Measurements from ENCODE around the gene PRM2.

The PRM2 gene

DNA sequence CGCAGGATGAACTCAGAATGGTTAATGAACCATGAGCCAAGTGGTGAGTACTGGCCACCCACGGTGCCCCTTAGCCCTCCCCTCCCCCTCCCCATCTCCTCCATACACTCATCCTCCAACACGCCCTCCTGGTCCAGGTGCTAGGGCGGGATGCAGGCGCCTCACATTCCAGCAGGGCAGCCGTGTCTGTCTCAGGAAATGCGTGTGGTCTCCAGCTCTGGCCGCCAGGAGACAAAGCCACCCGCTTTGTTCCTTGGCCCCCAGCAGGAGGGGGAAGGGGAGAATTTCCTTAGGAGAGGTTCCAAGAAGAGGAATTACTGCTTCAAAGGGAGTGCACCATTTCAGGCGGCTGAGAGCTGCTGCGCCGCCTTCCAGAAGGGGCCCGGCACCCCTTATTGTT lies 39.2 kb upstream of the PRM2 start:
- DNase-seq = no peak
- no peaks in the 10 kb centered on the region for H3K36me3 ChIP-seq (ENCODE audit: control insufficient read depth, insufficient read depth, low read length)
- H3K27ac ChIP-seq (ENCODE audit: insufficient read depth, low read length, poor library complexity, severe bottlenecking) = no peak overlapping the region
- H3K27me3 ChIP-seq (replicated peaks; ENCODE audit: control insufficient read depth, insufficient read depth, low read length, poor library complexity, severe bottlenecking) = no peaks in the 10 kb centered on the region
- H3K9me3 ChIP-seq (ENCODE audit: control insufficient read depth, low read length) = no peaks in the 10 kb centered on the region
- no peak overlapping the region for H3K4me3 ChIP-seq (ENCODE audit: insufficient read depth, low read depth, low read length, poor library complexity, severe bottlenecking)
- H3K4me1 ChIP-seq (ENCODE audit: control insufficient read depth, insufficient read depth, low read length, poor library complexity, severe bottlenecking) = peaks cover 16% of the 10 kb centered on the region

DNA sequence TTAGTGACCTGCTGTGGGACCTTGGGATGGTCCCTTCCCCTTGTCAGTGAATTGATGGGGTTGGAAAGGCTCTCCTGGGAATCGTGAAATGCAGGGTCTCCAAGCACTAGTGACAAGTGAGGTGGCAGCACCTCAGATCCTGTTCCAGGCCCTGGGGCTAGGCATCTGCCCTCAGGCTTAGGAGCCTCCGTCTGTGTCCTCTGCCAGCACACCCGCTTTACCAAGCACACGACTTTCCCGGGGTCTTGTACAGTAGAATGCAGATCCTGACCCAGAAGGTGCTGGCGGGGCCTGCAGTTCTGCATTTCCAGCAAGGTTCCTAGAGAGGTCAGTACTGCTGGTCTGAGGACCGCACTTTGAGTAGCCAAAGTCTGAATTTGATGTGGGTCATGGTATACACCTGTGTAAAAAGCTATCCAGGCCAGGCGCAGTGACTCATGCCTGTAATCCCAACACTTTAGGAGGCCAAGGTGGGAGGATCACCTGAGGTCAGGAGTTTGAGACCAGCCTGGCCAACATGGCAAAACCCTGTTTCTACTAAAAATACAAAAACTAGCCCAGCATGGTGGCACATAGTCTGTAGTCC lies 38.1 kb upstream of the PRM2 start:
- no peak overlapping the region for H3K4me3 ChIP-seq (ENCODE audit: insufficient read depth, low read depth, low read length, poor library complexity, severe bottlenecking)
- H3K4me1 ChIP-seq (ENCODE audit: control insufficient read depth, insufficient read depth, low read length, poor library complexity, severe bottlenecking) = peaks cover 16% of the 10 kb centered on the region
- no peaks in the 10 kb centered on the region for H3K36me3 ChIP-seq (ENCODE audit: control insufficient read depth, insufficient read depth, low read length)
- H3K9me3 ChIP-seq (ENCODE audit: control insufficient read depth, low read length) = no peaks in the 10 kb centered on the region
- no peaks in the 10 kb centered on the region for H3K27me3 ChIP-seq (replicated peaks; ENCODE audit: control insufficient read depth, insufficient read depth, low read length, poor library complexity, severe bottlenecking)
- H3K27ac ChIP-seq (ENCODE audit: insufficient read depth, low read length, poor library complexity, severe bottlenecking) = no peak overlapping the region
- no peak for DNase-seq

DNA sequence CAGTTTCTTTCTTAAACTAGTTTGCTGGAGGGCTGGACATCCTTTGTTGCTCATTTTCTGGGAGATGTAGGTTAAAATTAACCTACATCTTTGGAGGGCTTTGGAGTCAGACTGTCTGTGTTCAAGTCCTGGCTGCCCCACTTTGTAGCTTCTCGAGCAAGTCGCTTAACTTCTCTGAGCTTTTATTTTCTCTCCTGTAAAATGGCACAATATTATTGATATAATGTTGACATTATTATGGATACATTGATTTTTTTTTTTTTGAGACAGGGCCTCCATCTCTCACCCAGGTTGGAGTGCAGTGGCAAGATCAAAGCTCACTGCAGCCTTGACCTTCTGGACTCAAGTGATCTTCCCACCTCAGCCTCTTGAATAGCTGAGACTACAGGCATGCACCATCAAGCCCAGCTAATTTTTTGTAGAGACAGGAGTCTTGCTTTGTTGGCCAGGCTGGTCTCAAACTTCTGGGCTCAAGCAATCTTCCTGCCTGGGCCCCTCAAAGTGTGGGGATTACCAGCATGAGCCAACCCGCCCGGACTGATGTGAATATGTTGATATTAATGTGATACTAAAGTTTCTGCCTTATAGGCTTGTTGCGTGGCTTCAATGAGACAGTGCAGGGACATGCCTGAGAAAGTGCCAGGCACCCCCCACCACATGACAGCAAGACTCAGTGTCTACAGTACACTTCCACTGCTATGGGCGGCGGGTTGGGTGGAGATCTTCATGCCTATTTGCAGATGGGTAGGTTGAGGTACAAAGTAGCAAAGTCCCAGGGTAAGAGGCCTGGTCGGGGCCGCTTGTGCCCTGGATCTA lies 37.4 kb upstream of the PRM2 start:
- H3K4me3 ChIP-seq (ENCODE audit: insufficient read depth, low read depth, low read length, poor library complexity, severe bottlenecking) = no peak overlapping the region
- no peak overlapping the region for H3K27ac ChIP-seq (ENCODE audit: insufficient read depth, low read length, poor library complexity, severe bottlenecking)
- no peaks in the 10 kb centered on the region for H3K9me3 ChIP-seq (ENCODE audit: control insufficient read depth, low read length)
- no peak for DNase-seq
- H3K27me3 ChIP-seq (replicated peaks; ENCODE audit: control insufficient read depth, insufficient read depth, low read length, poor library complexity, severe bottlenecking) = no peaks in the 10 kb centered on the region
- H3K4me1 ChIP-seq (ENCODE audit: control insufficient read depth, insufficient read depth, low read length, poor library complexity, severe bottlenecking) = peaks cover 16% of the 10 kb centered on the region
- H3K36me3 ChIP-seq (ENCODE audit: control insufficient read depth, insufficient read depth, low read length) = no peaks in the 10 kb centered on the region

DNA sequence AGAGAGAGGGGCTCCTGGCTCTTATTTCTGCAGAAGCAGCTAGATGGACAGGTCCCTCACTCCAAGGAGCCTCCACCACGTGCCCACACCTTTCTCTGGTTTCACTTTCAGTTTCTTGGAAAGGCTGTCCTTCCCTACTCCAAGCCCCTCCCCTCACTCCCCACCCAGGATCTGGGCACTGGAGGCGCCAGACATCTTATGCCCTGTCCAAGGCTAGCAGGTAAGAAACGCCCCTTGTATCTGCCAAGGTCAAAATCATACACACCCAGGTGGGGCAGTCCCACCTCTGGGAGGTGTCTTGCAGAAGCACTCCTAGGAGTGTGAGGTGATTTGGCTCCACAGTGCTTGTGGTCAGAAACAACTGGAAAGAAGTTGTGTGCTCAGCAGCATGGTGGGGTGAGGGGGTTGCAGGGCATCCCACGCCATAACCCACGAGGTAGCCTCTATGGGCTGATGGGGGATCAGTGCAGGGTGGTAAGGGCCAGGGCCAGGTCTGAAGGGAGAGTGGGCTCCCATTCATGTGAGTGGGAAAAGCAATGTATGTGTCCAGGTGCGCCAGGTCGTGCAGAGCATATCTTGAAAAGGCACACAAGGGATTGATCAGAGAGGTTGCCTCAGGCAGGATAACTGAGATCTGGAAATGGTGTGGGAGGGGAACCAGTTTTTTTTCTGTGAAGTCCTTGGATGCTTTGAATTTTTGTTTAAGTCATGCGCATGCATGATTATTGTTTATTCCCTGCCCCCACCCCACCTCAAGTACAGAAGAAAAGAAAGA lies 36.6 kb upstream of the PRM2 start:
- H3K9me3 ChIP-seq (ENCODE audit: control insufficient read depth, low read length) = no peaks in the 10 kb centered on the region
- no peak overlapping the region for H3K4me3 ChIP-seq (ENCODE audit: insufficient read depth, low read depth, low read length, poor library complexity, severe bottlenecking)
- H3K27ac ChIP-seq (ENCODE audit: insufficient read depth, low read length, poor library complexity, severe bottlenecking) = no peak overlapping the region
- no peaks in the 10 kb centered on the region for H3K27me3 ChIP-seq (replicated peaks; ENCODE audit: control insufficient read depth, insufficient read depth, low read length, poor library complexity, severe bottlenecking)
- peaks cover 16% of the 10 kb centered on the region for H3K4me1 ChIP-seq (ENCODE audit: control insufficient read depth, insufficient read depth, low read length, poor library complexity, severe bottlenecking)
- no peaks in the 10 kb centered on the region for H3K36me3 ChIP-seq (ENCODE audit: control insufficient read depth, insufficient read depth, low read length)
- peak in 1 of 3 donors; percentile 14 for DNase-seq

DNA sequence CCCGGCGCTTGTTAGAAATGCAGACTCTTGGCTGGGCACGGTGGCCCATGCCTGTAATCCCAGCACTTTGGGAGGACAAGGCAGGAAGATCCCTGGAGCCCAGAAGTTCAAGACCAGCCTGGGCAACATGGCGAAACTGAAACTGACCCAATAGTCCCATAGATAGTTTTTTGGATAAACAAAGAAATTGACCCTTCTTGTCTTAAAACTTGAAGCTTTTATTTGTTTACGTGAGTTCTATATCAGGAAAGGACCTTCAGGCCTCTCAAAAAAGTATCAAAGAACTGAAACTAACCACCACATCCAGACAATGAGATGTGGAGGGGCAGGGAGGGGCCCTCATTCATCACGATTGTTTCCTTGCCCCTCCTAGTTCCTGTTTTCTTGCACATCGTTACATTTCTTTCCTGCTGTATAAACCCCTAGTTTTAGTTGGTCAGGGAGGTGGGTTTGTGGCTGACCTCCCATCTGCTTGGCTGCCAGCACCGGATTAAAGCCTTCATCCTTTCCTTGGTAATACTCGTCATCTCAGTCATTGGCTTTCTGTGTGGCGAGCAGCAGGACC lies 34.8 kb upstream of the PRM2 start:
- Histone ChIP-seq H3K27me3 (replicated peaks; ENCODE audit: control insufficient read depth, insufficient read depth, low read length, poor library complexity, severe bottlenecking) (no peaks in the 10 kb centered on the region), H3K4me1 (ENCODE audit: control insufficient read depth, insufficient read depth, low read length, poor library complexity, severe bottlenecking) (peaks cover 16% of the 10 kb centered on the region), H3K4me3 (ENCODE audit: insufficient read depth, low read depth, low read length, poor library complexity, severe bottlenecking) (no peak overlapping the region), H3K27ac (ENCODE audit: insufficient read depth, low read length, poor library complexity, severe bottlenecking) (no peak overlapping the region), H3K36me3 (ENCODE audit: control insufficient read depth, insufficient read depth, low read length) (no peaks in the 10 kb centered on the region), H3K9me3 (ENCODE audit: control insufficient read depth, low read length) (no peaks in the 10 kb centered on the region)
- DNase-seq = no peak

DNA sequence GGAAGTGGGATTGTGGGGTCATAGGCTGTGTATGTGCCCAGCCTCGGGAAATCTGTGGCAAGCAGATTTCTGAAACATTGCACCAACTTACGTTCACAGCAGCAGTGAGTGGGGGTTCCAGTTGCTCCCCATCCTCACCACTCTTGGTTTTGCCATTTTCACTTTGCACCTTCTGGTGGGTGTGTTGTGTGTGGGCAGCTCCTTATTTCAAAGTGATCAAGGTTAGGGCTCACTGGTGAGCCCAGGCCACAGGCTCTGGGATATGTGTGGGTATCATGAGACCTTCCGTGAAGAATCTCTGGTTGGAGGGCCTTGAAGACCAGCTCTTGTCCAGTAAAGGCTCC lies 34.3 kb upstream of the PRM2 start:
- Histone ChIP-seq H3K4me1 (ENCODE audit: control insufficient read depth, insufficient read depth, low read length, poor library complexity, severe bottlenecking) (peaks cover 16% of the 10 kb centered on the region), H3K27ac (ENCODE audit: insufficient read depth, low read length, poor library complexity, severe bottlenecking) (no peak overlapping the region), H3K27me3 (replicated peaks; ENCODE audit: control insufficient read depth, insufficient read depth, low read length, poor library complexity, severe bottlenecking) (no peaks in the 10 kb centered on the region), H3K36me3 (ENCODE audit: control insufficient read depth, insufficient read depth, low read length) (no peaks in the 10 kb centered on the region), H3K4me3 (ENCODE audit: insufficient read depth, low read depth, low read length, poor library complexity, severe bottlenecking) (no peak overlapping the region), H3K9me3 (ENCODE audit: control insufficient read depth, low read length) (no peaks in the 10 kb centered on the region)
- no peak for DNase-seq

DNA sequence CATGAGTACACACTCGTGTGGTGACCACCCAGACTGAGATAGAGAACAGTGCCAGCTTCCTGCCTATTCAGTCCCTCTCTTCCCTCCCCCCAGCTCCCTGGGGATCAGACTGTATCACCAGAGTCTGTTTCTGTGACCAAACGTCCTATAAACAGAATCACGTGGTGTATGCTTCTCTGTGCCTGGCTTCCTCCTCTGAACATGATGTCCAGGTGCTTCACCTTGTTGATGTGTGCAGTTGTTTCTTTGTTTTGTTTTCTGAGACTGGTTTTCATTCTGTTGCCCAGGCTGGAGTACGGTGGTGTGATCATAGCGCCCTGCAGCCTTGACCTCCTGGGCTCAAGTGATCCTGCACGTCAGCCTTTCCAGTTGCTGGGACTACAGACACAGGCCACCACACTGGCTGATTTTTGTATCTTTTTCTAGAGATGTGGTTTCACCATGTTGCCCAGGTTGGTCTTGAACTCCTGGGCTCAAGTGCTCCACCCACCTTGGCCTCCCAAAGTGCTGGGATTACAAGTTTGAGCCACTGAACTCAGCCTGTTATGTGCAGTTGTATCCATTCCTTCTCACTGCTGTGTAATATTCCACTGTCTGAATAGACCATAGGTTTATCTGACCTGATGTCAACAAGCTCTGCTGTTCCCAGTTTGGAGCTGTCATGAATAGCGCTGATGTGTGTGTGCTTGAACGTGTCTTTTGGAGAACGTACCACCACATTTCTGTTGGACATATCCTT lies 33.8 kb upstream of the PRM2 start:
- no peak for DNase-seq
- Histone ChIP-seq H3K36me3 (ENCODE audit: control insufficient read depth, insufficient read depth, low read length) (no peaks in the 10 kb centered on the region), H3K27ac (ENCODE audit: insufficient read depth, low read length, poor library complexity, severe bottlenecking) (no peak overlapping the region), H3K27me3 (replicated peaks; ENCODE audit: control insufficient read depth, insufficient read depth, low read length, poor library complexity, severe bottlenecking) (no peaks in the 10 kb centered on the region), H3K4me1 (ENCODE audit: control insufficient read depth, insufficient read depth, low read length, poor library complexity, severe bottlenecking) (peaks cover 16% of the 10 kb centered on the region), H3K4me3 (ENCODE audit: insufficient read depth, low read depth, low read length, poor library complexity, severe bottlenecking) (no peak overlapping the region), H3K9me3 (ENCODE audit: control insufficient read depth, low read length) (no peaks in the 10 kb centered on the region)

DNA sequence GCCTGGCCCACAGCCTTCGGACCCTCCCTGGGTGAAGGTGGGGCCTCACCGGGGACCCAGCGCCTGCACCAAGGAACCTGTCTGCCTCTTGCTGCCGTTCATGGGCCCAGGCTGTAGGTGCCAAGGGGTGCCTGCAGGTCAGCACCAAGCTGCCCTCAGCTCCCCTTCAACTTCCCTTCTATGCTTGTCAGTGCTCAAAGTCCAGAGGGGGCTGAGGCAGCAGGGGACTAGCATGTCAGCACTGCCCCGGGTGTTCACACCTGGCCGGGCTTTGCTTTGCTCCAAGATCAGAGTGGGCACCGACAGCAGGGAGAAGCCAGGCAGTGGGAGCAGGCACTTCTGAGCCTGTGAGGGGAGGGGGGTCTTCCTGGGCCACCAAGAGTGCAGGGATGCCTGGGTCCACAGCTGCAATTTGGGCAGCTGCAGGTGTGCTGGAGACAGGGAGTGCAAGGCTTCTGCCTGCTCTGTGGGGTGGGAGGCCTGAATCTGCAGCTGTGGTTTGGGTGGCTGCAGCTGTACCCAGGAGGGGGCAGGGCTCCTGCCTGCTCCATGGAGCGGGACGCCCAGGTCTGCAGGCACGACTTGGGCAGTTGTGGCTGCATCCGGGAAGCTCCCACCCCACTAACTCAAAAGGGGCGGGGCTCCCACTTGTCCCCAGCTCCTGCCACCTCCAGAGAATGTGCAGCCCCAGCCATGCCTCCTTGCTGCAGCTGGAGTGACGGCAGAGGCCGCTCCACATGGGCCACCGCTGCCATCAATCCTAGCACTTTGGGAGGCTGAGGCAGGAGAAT lies 32.4 kb upstream of the PRM2 start:
- no peaks in the 10 kb centered on the region for H3K36me3 ChIP-seq (ENCODE audit: control insufficient read depth, insufficient read depth, low read length)
- H3K4me3 ChIP-seq (ENCODE audit: insufficient read depth, low read depth, low read length, poor library complexity, severe bottlenecking) = no peak overlapping the region
- peaks cover 16% of the 10 kb centered on the region for H3K4me1 ChIP-seq (ENCODE audit: control insufficient read depth, insufficient read depth, low read length, poor library complexity, severe bottlenecking)
- H3K27me3 ChIP-seq (replicated peaks; ENCODE audit: control insufficient read depth, insufficient read depth, low read length, poor library complexity, severe bottlenecking) = no peaks in the 10 kb centered on the region
- no peak overlapping the region for H3K27ac ChIP-seq (ENCODE audit: insufficient read depth, low read length, poor library complexity, severe bottlenecking)
- no peak for DNase-seq
- no peaks in the 10 kb centered on the region for H3K9me3 ChIP-seq (ENCODE audit: control insufficient read depth, low read length)
